GM18499 (cell line): Measurements from ENCODE around the gene NUDT2.

Experiments
- ATAC-seq: cut with Tn5 transposase; IDR thresholded peaks from one replicate; pipeline ENCODE4 v1.9.1; 2021; ENCODE audit warnings: moderate number of reproducible peaks; ENCODE audit not compliant: insufficient read depth, unreplicated experiment

Gene NUDT2

DNA sequence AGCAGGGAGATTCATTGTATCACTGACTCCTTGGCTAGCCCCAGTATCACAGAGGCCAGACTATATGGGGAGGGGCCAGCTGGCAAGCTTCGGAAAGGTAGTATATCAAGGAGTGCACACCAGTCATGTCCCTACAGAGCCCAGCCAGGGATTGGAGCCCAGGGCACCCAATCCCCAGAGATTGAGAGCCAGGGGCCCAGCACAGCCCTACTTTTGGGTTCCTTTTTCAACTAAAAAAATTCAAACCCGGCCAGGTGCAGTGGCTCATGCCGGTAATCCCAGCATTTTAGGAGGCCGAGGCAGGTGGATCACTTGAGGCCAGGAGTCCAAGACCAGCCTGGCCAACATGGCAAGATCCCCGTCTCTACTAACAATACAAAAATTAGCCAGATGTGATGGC lies 52.7 kb downstream of the NUDT2 start:
- ATAC-seq, result no peak

DNA sequence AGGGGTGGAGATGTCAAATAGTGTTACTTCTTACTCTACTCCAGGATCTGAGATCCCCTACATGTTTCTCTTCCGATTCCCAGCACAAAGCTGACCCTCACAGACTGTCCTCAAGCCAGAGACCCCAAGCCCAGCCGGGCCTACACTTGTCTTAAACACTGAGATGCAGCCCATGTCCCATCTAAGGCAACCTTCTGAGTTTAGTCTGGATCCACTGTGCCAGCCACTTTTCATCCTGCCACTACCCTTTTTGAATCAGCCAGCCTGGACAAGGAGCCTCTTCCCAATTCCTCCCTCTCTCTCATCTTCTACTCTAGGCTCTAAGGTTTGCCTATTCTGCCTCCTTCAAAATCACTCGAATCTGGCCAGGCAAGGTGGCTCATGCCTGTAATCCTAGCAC lies 53.5 kb downstream of the NUDT2 start:
- ATAC-seq, result no peak

DNA sequence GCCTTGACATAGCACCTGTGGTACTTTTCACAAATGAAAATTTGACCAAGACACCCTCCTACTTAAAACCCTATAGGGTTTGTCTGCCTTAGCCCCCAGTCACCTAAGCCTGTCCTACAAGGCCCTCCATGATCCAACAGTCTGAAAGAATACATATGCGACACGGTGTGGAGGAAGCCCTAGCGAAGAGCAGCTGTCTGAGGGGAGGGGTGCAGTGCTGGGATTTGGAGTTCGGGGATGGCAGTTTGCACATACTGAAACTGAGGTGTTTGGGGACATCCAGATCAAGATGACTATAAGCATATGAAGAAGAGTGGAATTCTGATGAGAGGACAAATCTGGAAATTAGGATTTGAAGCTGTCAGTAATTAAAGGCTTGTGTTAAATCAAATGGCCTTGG lies 54.5 kb downstream of the NUDT2 start:
- ATAC-seq, result no peak

DNA sequence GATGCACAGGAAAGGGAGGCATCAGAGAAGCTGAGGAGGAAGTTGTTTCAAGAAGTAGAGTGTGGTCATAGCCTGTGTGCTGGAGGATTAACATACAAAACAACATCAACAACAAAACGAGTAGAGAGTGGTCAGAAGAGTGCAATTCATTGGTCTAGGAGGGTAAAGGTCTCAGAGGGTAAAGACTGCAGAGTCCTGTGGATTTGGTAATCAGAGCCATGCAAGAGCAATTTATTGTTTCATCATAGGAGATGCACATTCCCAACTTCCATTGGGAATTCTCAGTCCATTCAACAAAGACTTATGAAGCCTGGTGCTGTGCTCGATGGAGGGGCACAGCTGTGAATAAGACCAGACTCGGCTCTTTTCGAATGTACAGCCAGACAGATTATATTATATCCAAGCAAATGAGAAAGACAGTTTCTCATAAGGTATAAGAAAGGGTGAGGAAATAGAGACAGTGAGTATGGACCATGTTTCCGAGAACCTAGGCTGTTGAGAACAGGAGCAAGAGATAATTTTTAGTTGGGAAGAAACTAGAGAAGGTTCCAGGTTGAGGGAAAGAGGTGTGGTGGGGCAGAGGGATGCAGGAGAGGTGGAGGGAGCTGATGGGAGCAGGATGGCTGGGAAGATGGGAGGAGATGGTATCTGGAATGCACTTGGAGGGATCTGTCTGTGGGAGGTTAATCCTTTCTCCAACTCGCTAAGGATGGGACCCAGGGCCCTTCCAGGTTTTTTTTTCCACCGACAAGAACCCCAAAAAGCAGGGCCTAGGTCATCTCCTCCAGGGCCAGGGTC lies 55.2 kb downstream of the NUDT2 start:
- no peak for ATAC-seq

DNA sequence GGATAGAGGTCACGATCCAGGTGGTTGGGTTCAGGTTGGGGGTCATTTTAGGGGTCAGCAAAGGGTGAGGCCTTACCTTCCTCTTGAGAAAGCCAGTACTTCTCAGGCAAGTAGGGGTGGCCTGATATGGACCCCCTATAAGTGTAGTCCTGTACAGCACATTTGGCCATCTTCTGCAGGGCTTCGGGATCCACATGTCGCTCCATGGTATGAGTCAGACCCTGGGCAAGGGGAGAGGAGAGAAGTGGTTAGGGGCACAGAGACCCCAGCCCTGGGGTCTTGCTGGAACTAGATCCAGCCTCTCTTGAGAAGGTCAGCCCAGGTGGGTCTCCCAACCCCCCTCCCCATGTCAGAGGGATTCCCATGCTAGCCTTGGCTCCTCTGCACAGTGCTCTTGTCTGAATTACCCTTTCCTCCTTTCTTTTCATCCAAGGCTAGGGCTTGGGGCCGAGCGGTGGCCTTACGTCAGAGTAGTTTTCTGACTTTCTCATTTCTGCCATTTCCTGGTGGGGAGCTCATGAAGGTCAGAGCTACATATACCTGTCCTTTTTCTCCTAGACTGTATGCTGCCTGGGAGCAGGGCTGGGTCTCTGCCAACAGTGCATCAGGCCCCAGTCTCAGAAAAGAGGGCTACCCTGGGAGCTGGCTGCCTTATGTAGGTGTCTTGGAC lies 56.3 kb downstream of the NUDT2 start:
- ATAC-seq, result no peak

DNA sequence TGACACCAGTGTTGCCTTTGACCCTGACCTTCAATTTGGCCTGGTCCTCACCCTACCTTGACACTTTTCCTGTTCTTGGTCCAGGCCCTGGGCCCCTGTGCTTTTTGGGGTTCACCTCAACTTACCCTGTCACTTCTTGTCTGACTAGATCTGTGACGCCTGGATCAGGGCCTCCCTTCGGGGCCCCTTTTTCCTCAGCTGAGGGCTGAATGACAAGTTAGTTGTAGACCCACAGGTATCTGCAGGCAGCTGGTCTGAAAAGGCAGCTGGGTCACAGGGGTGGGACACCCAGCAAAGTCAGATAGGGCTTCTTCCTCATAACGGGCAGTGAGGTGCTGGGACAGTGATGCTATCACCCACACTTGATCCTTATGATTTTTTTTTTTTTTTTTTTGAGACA lies 57.3 kb downstream of the NUDT2 start:
- ATAC-seq, result no peak

DNA sequence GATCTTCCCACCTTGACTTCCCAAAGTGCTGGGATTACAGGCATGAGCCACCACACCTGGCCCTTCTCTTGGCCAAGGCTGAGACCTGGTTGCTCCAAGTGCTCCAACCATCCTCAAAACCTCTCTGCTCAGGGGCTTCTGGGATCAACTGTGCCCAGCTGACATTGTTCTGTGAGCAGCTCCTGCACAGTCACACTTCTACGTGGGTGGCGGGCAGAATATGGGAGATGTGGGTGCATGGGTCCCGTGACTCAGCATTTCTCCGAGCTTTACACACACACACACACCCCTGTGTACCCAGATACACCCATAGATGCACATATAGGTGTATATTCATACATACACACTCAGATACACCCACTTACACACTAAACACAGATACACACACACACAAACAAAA lies 57.9 kb downstream of the NUDT2 start:
- no peak for ATAC-seq

DNA sequence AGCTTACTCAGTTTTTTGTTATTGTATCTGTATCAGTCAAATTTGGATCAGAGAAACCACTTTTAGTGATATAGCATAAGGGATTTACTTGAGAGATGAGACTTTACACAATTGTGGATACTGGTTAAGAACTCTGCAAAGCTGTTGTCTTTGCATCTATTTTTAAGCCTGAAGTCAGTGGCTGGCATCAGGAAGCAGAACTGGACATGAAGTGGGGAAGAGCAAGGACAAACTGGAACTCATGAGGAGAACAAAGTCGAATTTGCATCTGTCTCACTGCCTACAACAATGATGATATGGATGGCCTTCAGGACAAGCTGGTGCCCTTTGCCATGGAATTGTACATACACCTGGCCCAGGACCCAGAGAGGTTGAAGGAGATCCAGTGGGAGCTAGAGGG lies 63.1 kb downstream of the NUDT2 start:
- no peak for ATAC-seq
